C4-2B (cell line): Measurements from ENCODE around the gene ATRAID.

Experiments
- CTCF ChIP-seq: fragments of 450-650 bp; conservative IDR thresholded peaks from 2 replicates; pipeline ENCODE4 v1.5.1; 2017; ENCODE audit warnings: mild to moderate bottlenecking
- ZFX ChIP-seq: fragments of 450-650 bp; IDR thresholded peaks from 2 replicates; pipeline ENCODE4 v1.6.1; 2017

GRCh38 chr2:27218614-27219013 lies 6.8 kb downstream of the ATRAID start:
- TF ChIP-seq ZFX (no peak), CTCF (no peak)
